Caki2 (cell line): ENCODE measurements around the gene KCNA2. TPM values are rescaled to one million over a fixed set of nuclear protein-coding genes. Genes with fewer than 3 reads are reported as not detected.

ENCODE experiments used
- DNase-seq: peaks from one replicate; pipeline ENCODE4 v3.0.0-alpha.2; 2015; ENCODE audit warnings: low read depth
- in situ Hi-C: cut with HindIII; loops from 2 replicates; pipeline ENCODE4 v1.10.0; 2016; ENCODE audit warnings: low sequenced_read_pairs, low pct_unique_long_range_greater_than_20kb, mixed read lengths
- total RNA-seq: library from RNA; depleted of rRNA; stranded (reverse); fragments of >200 nt; shearing (Covaris generic); gene quantifications from 2 replicates; pipeline ENCODE4 v1.2.3, GENCODE V29; 2014; ENCODE audit warnings: low replicate concordance; rRNA removed

The KCNA2 gene
- total RNA-seq = not detected in 2 replicates

GRCh38 chr1:110605901-110606656, at the start of gene KCNA2:
Gene KCNA2 (minus strand): TSS chr1:110606358. CDS start chr1:110604782, 1,576 bp downstream.
- in situ Hi-C loops = no loop called here

GRCh38 chr1:110650609-110651008, 44.5 kb upstream of the KCNA2 start:
- no peak for DNase-seq
- in situ Hi-C loops = no loop called here

More at GRCh38 chr1:110605901-110606656, at the start of gene KCNA2:
- DNase-seq = no peak

- DNase-seq = no peak
- in situ Hi-C loops = no loop called here
These were observed 42.3 kb upstream of the KCNA2 start for GRCh38 chr1:110648417-110648816.

GRCh38 chr1:110647254-110647891, 41.2 kb upstream of the KCNA2 start:
- in situ Hi-C loops = no loop called here
- no peak for DNase-seq

GRCh38 chr1:110645821-110646735, 39.9 kb upstream of the KCNA2 start:
- in situ Hi-C loops = no loop called here
- DNase-seq = peak; percentile 31

GRCh38 chr1:110645211-110645610, 39.1 kb upstream of the KCNA2 start:
- DNase-seq = no peak
- in situ Hi-C loops = no loop called here

GRCh38 chr1:110643879-110644472, 37.8 kb upstream of the KCNA2 start:
- in situ Hi-C loops = no loop called here
- no peak for DNase-seq

GRCh38 chr1:110639724-110640386, 33.7 kb upstream of the KCNA2 start:
- in situ Hi-C loops = no loop called here

GRCh38 chr1:110638556-110638955, 32.4 kb upstream of the KCNA2 start:
- in situ Hi-C loops = no loop called here

More at GRCh38 chr1:110639724-110640386, 33.7 kb upstream of the KCNA2 start:
- peak; percentile 58 for DNase-seq

GRCh38 chr1:110638058-110638457, 31.9 kb upstream of the KCNA2 start:
- no peak for DNase-seq
- in situ Hi-C loops = no loop called here

More at GRCh38 chr1:110638556-110638955, 32.4 kb upstream of the KCNA2 start:
- no peak for DNase-seq

- no peak for DNase-seq
- in situ Hi-C loops = no loop called here
These were observed 31.3 kb upstream of the KCNA2 start for GRCh38 chr1:110637475-110637874.

- in situ Hi-C loops = no loop called here
- no peak for DNase-seq
These were observed 30.2 kb upstream of the KCNA2 start for GRCh38 chr1:110636149-110636935.

GRCh38 chr1:110635434-110635833, 29.3 kb upstream of the KCNA2 start:
- in situ Hi-C loops = no loop called here
- no peak for DNase-seq

GRCh38 chr1:110634455-110635311, 28.5 kb upstream of the KCNA2 start:
- in situ Hi-C loops = no loop called here
- DNase-seq = peak; percentile 61

- in situ Hi-C loops = no loop called here
- no peak for DNase-seq
These were observed 27.9 kb upstream of the KCNA2 start for GRCh38 chr1:110634086-110634454.

- in situ Hi-C loops = no loop called here
- DNase-seq = no peak
These were observed 27.5 kb upstream of the KCNA2 start for GRCh38 chr1:110633646-110634030.
